Upper lobe of left lung (tissue), 4 donors: ENCODE results near the gene PRDM7.
"Not testable (repeated sequence)": the region's sequence is repeated elsewhere in the genome, so short reads cannot be mapped to it uniquely, and the experiment has no call there.

Source experiments
- EP300 ChIP-seq, 4 donors: sonication (generic); formaldehyde crosslinking; IDR thresholded peaks; one replicate each; pipeline ENCODE4 v1.5.1; 2017; ENCODE audit warnings: antibody characterized with exemption in 4 of 4, control low read depth in 2 of 4
- POLR2A ChIP-seq, 4 donors: fragments of 450-650 bp; IDR thresholded peaks; one replicate each; pipeline ENCODE4 v1.5.1; 2016 to 2017; ENCODE audit warnings: antibody characterized with exemption in 4 of 4, mild to moderate bottlenecking in 2 of 4
- TF ChIP-seq, protein P1 (sequence below), 6 experiments: fragments of 450-650 bp in 4 of 6; fragments of 200-600 bp in 2 of 6; sonication (generic) in 2 of 6; IDR thresholded peaks; one replicate each; pipeline ENCODE4 v1.5.1; 2016 to 2019; ENCODE audit warnings: antibody characterized with exemption in 6 of 6

DNA sequence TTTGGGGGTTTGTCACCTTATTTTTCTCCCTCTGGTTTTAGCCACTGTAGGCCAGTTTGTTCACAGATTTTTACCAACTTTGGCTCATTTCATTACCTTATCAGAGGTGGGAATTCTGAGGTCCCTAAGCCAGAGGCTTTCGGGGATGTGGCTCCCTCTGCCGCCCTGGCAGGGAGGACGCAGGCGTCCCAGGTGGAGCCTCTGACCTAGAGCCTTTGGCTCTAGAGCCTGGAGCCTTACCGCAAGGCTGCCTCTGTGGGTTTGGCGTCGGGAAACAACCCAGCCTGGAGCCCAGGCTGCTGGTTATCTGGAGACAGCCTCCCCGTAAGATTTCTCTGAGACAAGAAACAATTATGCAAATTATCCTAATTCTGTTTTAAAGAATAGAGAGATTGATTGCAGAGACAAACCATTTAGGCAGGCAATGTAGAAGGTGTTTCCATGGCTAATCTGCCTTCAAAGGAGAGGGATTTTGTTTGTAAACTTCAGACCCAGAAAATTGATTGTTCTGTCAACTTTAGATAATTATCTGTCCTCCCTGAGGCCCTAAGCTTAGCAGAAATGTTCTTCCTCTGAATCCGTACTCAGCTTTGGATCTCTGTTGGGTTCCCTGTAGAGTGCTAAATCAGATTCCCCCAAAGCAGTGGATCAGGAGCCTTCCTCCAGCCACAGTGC is 20.0 kb upstream of the PRDM7 start:
- TF ChIP-seq EP300, POLR2A (IDR thresholded peaks at IDR 0.05): not testable (repeated sequence)
- TF ChIP-seq, protein P1, sequence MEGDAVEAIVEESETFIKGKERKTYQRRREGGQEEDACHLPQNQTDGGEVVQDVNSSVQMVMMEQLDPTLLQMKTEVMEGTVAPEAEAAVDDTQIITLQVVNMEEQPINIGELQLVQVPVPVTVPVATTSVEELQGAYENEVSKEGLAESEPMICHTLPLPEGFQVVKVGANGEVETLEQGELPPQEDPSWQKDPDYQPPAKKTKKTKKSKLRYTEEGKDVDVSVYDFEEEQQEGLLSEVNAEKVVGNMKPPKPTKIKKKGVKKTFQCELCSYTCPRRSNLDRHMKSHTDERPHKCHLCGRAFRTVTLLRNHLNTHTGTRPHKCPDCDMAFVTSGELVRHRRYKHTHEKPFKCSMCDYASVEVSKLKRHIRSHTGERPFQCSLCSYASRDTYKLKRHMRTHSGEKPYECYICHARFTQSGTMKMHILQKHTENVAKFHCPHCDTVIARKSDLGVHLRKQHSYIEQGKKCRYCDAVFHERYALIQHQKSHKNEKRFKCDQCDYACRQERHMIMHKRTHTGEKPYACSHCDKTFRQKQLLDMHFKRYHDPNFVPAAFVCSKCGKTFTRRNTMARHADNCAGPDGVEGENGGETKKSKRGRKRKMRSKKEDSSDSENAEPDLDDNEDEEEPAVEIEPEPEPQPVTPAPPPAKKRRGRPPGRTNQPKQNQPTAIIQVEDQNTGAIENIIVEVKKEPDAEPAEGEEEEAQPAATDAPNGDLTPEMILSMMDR (IDR thresholded peaks at IDR 0.05) = not testable (repeated sequence)
